Small intestine (tissue), 7 donors: ENCODE results near the gene TOX2. TPM values are rescaled to one million over a fixed set of nuclear protein-coding genes. Genes with fewer than 3 reads are reported as not detected.

ENCODE experiments used
- DNase-seq, 2 donors: peaks; one replicate each; pipeline versions ENCODE4 v3.0.0 to v3.0.0-alpha.2; 2013
- FAIRE-seq: peaks from 2 replicates; lab custom pipeline; 2012; peaks lifted over from hg19 to GRCh38; lab: Jason Lieb, UNC
- H3K27ac ChIP-seq, 3 donors: one replicate each; pipeline ENCODE4 v1.5.1; 2013; ENCODE audit warnings: low read length in 2 of 3, mild to moderate bottlenecking in 2 of 3, control low read depth in 1 of 3, inconsistent platforms in 1 of 3, low read depth in 1 of 3, moderate library complexity in 1 of 3
- H3K27me3 ChIP-seq, 3 donors: one replicate each; pipeline ENCODE4 v1.6.1; 2013; ENCODE audit warnings: low read length in 3 of 3, inconsistent platforms in 1 of 3; ENCODE audit not compliant: control insufficient read depth in 3 of 3, insufficient read depth in 3 of 3
- H3K36me3 ChIP-seq, 3 donors: one replicate each; pipeline ENCODE4 v1.6.1; 2013; ENCODE audit warnings: low read length in 3 of 3, inconsistent platforms in 1 of 3, low read depth in 1 of 3, mild to moderate bottlenecking in 1 of 3, moderate library complexity in 1 of 3; ENCODE audit not compliant: control insufficient read depth in 3 of 3, insufficient read depth in 2 of 3
- H3K4me1 ChIP-seq, 3 donors: one replicate each; pipeline ENCODE4 v1.6.1; 2013; ENCODE audit warnings: low read length in 2 of 3, inconsistent platforms in 1 of 3, low read depth in 1 of 3, mild to moderate bottlenecking in 1 of 3, moderate library complexity in 1 of 3; ENCODE audit not compliant: control insufficient read depth in 3 of 3, insufficient read depth in 2 of 3
- H3K4me3 ChIP-seq, 3 donors: one replicate each; pipeline ENCODE4 v1.5.1; 2013; ENCODE audit warnings: low read length in 3 of 3, control low read depth in 1 of 3, inconsistent platforms in 1 of 3, low read depth in 1 of 3, mild to moderate bottlenecking in 1 of 3, moderate library complexity in 1 of 3
- H3K9me3 ChIP-seq, 2 donors: one replicate each; pipeline ENCODE4 v1.6.1; 2013; ENCODE audit warnings: low read depth in 1 of 2, low read length in 1 of 2; ENCODE audit not compliant: control insufficient read depth in 2 of 2, insufficient read depth in 1 of 2
- WGBS, 3 donors: extraction: QIAGEN DNeasy Blood & Tissue Kit; methylation state at CpG; one replicate each; pipeline ENCODE4 v1.1.7; 2013; 5-methylcytosine and 5-hydroxymethylcytosine counted together
- polyA plus RNA-seq, 4 donors: library from polyadenylated mRNA; stranded (reverse) in 3 of 4; unstranded in 1 of 4; fragments of 200-250 nt in 3 of 4; fragments of 120-200 nt in 1 of 4; gene quantifications; one replicate each; pipeline versions ENCODE4 v1.2.1 to v1.2.3, GENCODE V29; 2013
- donor health status: healthy with polysubstance abuse.
- donor health status: control.
- donor health status: control.
- donor health status: Bipolar disorder and iron deficiency.
- donor health status: healthy.

Gene TOX2
- polyA plus RNA-seq, 4 donors = 1.7 to 10.6 (median 3.0) TPM; not detected in 1

DNA sequence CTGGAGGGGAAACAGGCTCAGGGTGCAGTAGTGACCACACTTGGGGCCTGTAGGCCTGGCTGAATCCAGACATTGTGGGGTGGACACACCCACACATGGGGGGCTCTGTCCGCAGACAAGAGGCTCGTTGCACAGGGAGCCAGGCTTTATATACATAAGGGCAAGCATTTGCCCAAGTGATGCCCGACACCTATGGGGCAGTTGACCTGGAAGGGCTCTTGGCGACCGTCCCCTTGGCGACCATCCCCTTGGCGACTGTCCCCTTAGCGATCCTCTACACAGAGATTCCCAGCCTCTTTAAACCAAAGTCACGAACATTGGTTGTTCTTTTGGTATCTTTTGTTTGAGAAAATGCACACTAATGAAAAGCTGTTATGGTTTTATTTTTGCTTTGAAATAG is 2.7 kb downstream of the TOX2 start:
- Histone ChIP-seq H3K27ac (no peak overlapping the region), H3K36me3 (no peaks in the 10 kb centered on the region), H3K27me3 (peaks cover 2 to 40% (median 5%) of the 10 kb centered on the region in 3 donors), H3K4me1 (no peaks in the 10 kb centered on the region), H3K9me3 (peaks cover 0 to 8% of the 10 kb centered on the region in 2 donors), H3K4me3 (no peak overlapping the region)
- DNase-seq (no peak), FAIRE-seq (no peak)
- 79 to 87% (median 83%) methylated on average over 9 of the region's 9 CpGs for WGBS, 3 donors

DNA sequence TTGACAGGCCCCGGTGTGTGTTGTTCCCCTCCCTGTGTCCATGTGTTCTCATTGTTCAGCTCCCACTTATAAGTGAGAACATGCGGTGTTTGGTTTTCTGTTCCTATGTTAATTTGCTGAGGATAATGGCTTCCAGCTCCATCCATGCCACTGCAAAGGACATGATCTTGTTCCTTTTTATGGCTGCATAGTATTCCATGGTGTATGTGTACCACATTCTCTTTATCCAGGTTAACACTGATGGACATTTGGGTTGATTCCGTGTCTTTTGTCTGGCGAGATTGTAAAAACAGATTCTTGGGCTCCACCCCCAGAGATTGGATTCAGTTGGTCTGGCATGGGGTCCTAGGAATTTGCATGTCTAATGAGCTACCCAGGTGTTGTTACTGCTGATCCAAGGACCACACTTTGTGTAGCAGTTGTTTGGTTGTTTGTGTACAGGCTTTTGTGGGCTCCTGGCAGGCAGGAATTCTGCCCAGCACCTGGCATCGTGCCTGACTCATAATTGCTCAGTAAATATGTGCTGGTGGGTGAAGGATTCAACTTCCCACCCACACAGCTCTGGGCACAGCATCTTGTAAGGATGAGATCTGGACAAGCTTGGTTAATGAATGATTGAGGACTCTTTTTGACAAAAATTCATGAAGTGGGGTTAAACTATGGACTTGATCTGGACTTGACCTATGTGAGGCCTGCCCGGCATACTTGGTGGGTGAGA is 5.2 kb downstream of the TOX2 start:
- 78 to 85% (median 78%) methylated on average over 6 of the region's 6 CpGs for WGBS, 3 donors
- no peak for FAIRE-seq
- peaks cover 2 to 29% (median 5%) of the 10 kb centered on the region in 3 donors for H3K27me3 ChIP-seq

DNA sequence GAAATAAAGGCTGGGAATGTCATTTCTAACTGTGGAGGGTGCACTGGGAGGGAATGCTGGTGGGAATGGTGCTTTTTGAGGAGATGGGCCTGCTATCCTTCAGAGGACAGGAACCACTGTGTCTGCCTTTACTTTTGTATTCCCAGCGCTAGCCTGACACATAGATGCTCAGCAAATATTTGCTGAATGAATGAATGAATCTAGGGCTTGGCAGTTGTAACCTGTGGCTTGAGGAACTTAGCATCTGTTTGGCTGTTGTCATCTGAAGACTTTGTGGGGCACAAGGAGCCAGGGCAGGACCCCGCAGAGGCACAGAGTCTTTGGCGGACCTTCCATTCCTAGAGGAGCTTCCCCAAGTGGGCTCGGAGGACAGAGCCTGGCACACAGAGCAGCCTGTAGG is 6.1 kb downstream of the TOX2 start:
- Histone ChIP-seq H3K9me3 (no peaks in the 10 kb centered on the region), H3K4me3 (no peak overlapping the region), H3K27me3 (peaks cover 0 to 21% (median under 1%) of the 10 kb centered on the region in 3 donors), H3K27ac (no peak overlapping the region), H3K36me3 (no peaks in the 10 kb centered on the region), H3K4me1 (no peaks in the 10 kb centered on the region)
- FAIRE-seq (no peak), DNase-seq (no peak)
- 91 to 96% (median 95%) methylated on average over 4 of the region's 4 CpGs for WGBS, 3 donors

More for the DNA sequence above, 5.2 kb downstream of the TOX2 start:
- H3K9me3 ChIP-seq = no peaks in the 10 kb centered on the region
- H3K36me3 ChIP-seq = no peaks in the 10 kb centered on the region
- H3K4me1 ChIP-seq = no peaks in the 10 kb centered on the region
- DNase-seq = no peak
- H3K4me3 ChIP-seq = no peak overlapping the region
- no peak overlapping the region for H3K27ac ChIP-seq

DNA sequence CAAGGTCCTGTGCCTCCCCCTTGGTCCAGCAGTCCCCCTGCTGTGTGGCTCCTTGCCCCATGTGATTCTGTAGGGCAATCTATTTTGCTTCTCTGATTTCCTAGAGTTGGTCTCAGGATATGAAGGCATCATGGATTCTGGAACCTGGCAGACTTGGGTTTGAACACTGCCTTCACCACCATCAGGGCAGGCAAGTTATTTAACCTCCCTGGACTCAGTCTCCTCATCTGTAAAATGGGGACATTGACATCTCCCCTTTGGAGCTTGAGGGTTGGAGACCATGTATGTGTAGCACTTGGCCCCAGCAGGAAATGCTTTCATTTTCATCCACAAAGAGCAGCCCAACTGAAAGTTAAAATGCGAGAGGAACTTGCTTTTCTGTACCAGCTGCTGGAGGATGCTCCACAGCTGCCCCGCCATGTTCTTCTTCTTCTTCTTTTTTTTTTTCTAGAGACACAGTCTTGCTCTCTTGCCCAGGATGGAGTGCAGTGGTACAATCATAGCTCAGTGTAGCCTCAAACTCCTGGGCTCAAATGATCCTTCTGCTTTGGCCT is 6.7 kb downstream of the TOX2 start:
- no peak for DNase-seq
- no peaks in the 10 kb centered on the region for H3K36me3 ChIP-seq
- H3K9me3 ChIP-seq = no peaks in the 10 kb centered on the region
- peaks cover 0 to 16% (median 0%) of the 10 kb centered on the region in 3 donors for H3K27me3 ChIP-seq
- no peak for FAIRE-seq
- WGBS, 3 donors = 60 to 77% (median 66%) methylated on average over 2 of the region's 2 CpGs
- no peaks in the 10 kb centered on the region for H3K4me1 ChIP-seq
- no peak overlapping the region for H3K27ac ChIP-seq
- no peak overlapping the region for H3K4me3 ChIP-seq

DNA sequence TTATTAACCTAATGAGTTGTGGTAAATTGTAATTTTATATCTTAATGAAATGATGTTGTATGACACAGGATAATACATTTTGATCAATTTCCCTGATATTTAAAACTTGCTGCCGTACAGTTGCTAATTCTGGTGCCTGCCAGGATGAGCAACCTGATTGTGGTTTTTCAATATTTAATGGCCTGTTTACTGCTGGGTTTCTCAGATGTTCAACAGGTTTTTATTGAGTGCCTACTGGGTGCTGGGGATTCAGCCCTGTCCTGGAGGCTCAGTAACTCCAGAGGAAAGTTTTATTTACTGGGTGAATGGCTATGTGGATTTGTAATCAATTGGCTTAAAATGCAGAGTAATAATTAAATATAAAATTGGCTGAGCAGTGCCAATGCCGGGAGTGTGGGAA is 8.0 kb downstream of the TOX2 start:
- Histone ChIP-seq H3K4me1 (no peaks in the 10 kb centered on the region), H3K9me3 (no peaks in the 10 kb centered on the region), H3K27ac (no peak overlapping the region), H3K4me3 (no peak overlapping the region), H3K36me3 (no peaks in the 10 kb centered on the region), H3K27me3 (peaks cover 0 to 4% (median 0%) of the 10 kb centered on the region in 3 donors)
- FAIRE-seq (no peak), DNase-seq (no peak)
- 66 to 90% (median 77%) methylated on average over 2 of the region's 2 CpGs for WGBS, 3 donors

DNA sequence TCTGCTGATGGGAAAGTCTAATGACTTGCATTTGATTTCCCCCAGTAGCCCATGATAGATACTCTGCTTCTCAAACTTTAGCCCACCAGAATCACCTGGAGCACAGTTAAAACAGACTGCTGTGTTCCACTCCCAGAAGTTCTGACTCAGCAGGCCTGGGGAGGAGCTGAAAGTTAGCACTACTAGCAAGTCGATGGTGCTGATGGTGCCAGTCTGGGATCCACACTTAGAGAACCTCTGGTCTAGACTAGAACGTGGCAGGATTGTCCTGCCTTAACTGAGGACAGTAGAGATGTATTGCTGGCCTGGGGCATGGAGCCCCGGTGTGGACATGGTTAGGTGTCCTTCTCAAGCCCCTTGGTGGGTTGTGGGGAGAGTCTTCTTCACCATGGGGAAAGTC is 8.7 kb downstream of the TOX2 start:
- DNase-seq (no peak), FAIRE-seq (no peak)
- no peak overlapping the region for H3K4me3 ChIP-seq
- H3K27me3 ChIP-seq = no peaks in the 10 kb centered on the region
- no peaks in the 10 kb centered on the region for H3K36me3 ChIP-seq
- no peaks in the 10 kb centered on the region for H3K9me3 ChIP-seq
- H3K4me1 ChIP-seq = no peaks in the 10 kb centered on the region
- WGBS, 3 donors = 60 to 80% (median 67%) methylated on average over 3 of the region's 3 CpGs
- no peak overlapping the region for H3K27ac ChIP-seq

DNA sequence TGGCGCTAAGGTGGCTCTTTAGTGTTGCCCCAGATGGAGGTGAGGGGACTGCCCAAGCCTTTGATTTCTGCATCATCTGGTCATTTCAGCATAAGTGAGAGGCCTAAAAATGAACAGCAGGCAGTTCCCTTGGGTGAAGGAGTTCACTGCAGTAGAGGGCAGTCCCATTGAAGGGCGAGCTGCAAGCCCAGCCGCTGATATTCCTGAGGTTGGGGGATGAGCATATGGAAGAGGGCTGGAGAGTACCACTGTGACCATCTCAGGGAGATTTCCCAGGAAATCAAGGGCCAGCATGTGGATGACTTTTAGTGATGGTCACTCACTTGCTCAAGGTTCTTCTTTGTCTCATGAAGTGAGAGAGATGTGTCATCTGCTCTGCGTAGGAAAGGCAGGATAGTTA is 9.3 kb downstream of the TOX2 start:
- 85 to 95% (median 89%) methylated on average over 4 of the region's 4 CpGs for WGBS, 3 donors
- Histone ChIP-seq H3K4me3 (no peak overlapping the region), H3K36me3 (no peaks in the 10 kb centered on the region), H3K27ac (no peak overlapping the region), H3K4me1 (no peaks in the 10 kb centered on the region), H3K9me3 (no peaks in the 10 kb centered on the region), H3K27me3 (no peaks in the 10 kb centered on the region)
- DNase-seq = no peak
- FAIRE-seq = no peak

DNA sequence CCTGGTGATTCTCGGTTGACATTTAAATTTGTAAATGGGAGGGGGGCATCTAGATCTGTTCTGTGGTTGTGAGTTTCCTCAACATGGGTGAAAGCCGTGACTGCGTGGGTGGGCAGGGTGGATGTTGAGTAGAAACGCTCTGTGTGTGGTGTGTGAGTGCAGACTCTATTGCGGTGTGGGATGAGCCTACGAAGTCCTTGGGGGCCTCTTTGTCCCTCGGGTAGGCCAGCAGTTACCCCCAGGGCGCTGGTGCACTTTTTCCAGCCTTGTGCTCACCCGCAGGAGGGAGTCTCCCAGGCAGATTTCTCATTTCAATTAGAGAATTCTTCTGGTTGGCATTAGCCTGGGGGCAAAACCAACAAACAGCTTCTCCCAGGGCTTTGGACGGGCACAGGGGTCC is 10.6 kb downstream of the TOX2 start:
- no peaks in the 10 kb centered on the region for H3K9me3 ChIP-seq
- 70 to 75% (median 70%) methylated on average over 10 of the region's 10 CpGs for WGBS, 3 donors
- DNase-seq = no peak
- FAIRE-seq = no peak
- H3K36me3 ChIP-seq = no peaks in the 10 kb centered on the region
- H3K27me3 ChIP-seq = no peaks in the 10 kb centered on the region
- no peak overlapping the region for H3K4me3 ChIP-seq
- no peak overlapping the region for H3K27ac ChIP-seq
- H3K4me1 ChIP-seq = no peaks in the 10 kb centered on the region
